GM12878 (cell line): Measurements from ENCODE around the gene MAP2K7. TPM values are rescaled to one million over a fixed set of nuclear protein-coding genes. Genes with fewer than 3 reads are reported as not detected.

ENCODE experiments used
- ATF7 ChIP-seq: fragments of 450-650 bp; IDR thresholded peaks from 2 replicates; pipeline ENCODE4 v1.6.1; 2016; ENCODE audit warnings: low read depth, mild to moderate bottlenecking
- BHLHE40 ChIP-seq, 2 experiments: fragments of 450-650 bp in 1 of 2; IDR thresholded peaks; 2 replicates each; pipeline ENCODE4 v1.6.1; 2011 to 2017; ENCODE audit warnings: low read depth in 2 of 2, borderline replicate concordance in 1 of 2, improper control_type of control experiment in 1 of 2, low read length in 1 of 2, mild to moderate bottlenecking in 1 of 2
- BMI1 ChIP-seq: fragments of 450-650 bp; IDR thresholded peaks from 2 replicates; pipeline ENCODE4 v1.6.1; 2016; ENCODE audit warnings: mild to moderate bottlenecking, moderate library complexity, borderline replicate concordance
- CHD1 ChIP-seq: IDR thresholded peaks from 2 replicates; pipeline ENCODE4 v1.6.1; 2012; ENCODE audit warnings: low read depth, low read length, improper control_type of control experiment
- CTCF ChIP-seq, 3 experiments: IDR thresholded peaks in 2 of 3; conservative IDR thresholded peaks in 1 of 3; 2 replicates each; pipeline ENCODE4 v1.5.1; 2011; ENCODE audit warnings: low read depth in 3 of 3, low read length in 3 of 3, mild to moderate bottlenecking in 3 of 3, control low read depth in 2 of 3, moderate library complexity in 2 of 3, inconsistent platforms in 1 of 3, mixed read lengths in 1 of 3; ENCODE audit not compliant: control insufficient read depth in 2 of 3, insufficient read depth in 1 of 3; ENCODE audit errors: extremely low read depth in 1 of 3
- EZH2 ChIP-seq: IDR thresholded peaks from 2 replicates; pipeline ENCODE4 v1.6.1; 2012; ENCODE audit warnings: low read depth, mild to moderate bottlenecking, control low read depth, inconsistent platforms, low read length, borderline replicate concordance; ENCODE audit not compliant: control insufficient read depth
- LARP7 ChIP-seq: fragments of 450-650 bp; IDR thresholded peaks from 2 replicates; pipeline ENCODE4 v1.6.1; 2017; ENCODE audit warnings: mild to moderate bottlenecking
- NKRF ChIP-seq: fragments of 450-650 bp; conservative IDR thresholded peaks from 2 replicates; pipeline ENCODE4 v1.6.1; 2017; ENCODE audit warnings: mild to moderate bottlenecking, moderate library complexity
- PML ChIP-seq: IDR thresholded peaks from 2 replicates; pipeline ENCODE4 v1.6.1; 2012; ENCODE audit warnings: low read length, inconsistent platforms
- POLR2A ChIP-seq: IDR thresholded peaks from 2 replicates; pipeline ENCODE4 v1.6.1; 2011; ENCODE audit warnings: low read depth, mild to moderate bottlenecking, low read length
- PRDM15 ChIP-seq: fragments of 450-650 bp; formaldehyde crosslinking; IDR thresholded peaks from 2 replicates; pipeline ENCODE4 v1.4.0; 2020; ENCODE audit warnings: mild to moderate bottlenecking, moderate library complexity
- RELB ChIP-seq: fragments of 450-650 bp; IDR thresholded peaks from 2 replicates; pipeline ENCODE4 v1.6.1; 2017; ENCODE audit warnings: low read depth, mild to moderate bottlenecking, moderate library complexity
- SMC3 ChIP-seq: IDR thresholded peaks from 2 replicates; pipeline ENCODE4 v1.6.1; 2011; ENCODE audit warnings: low read length, improper control_type of control experiment, borderline replicate concordance
- SP1 ChIP-seq: IDR thresholded peaks from one replicate; pipeline ENCODE4 v1.6.1; 2011; ENCODE audit warnings: low read depth, low read length
- STAT1 ChIP-seq: fragments of 450-650 bp; conservative IDR thresholded peaks from 2 replicates; pipeline ENCODE4 v1.6.1; 2014; ENCODE audit warnings: antibody characterized with exemption, mild to moderate bottlenecking
- STAT3 ChIP-seq: IDR thresholded peaks from 2 replicates; pipeline ENCODE4 v1.6.1; 2011; ENCODE audit warnings: low read depth, low read length, improper control_type of control experiment
- TAF1 ChIP-seq: IDR thresholded peaks from 2 replicates; pipeline ENCODE4 v1.6.1; 2011; ENCODE audit warnings: mild to moderate bottlenecking, low read depth, low read length, borderline replicate concordance
- ZBED1 ChIP-seq: IDR thresholded peaks from 2 replicates; pipeline ENCODE4 v1.6.1; 2016; ENCODE audit warnings: borderline replicate concordance
- ZNF217 ChIP-seq: fragments of 450-650 bp; IDR thresholded peaks from 2 replicates; pipeline ENCODE4 v1.6.1; 2017; ENCODE audit warnings: antibody characterized with exemption, mild to moderate bottlenecking
- polyA plus RNA-seq, 11 experiments: library from polyadenylated mRNA; depleted of rRNA in 4 of 11; unstranded in 6 of 11; stranded (reverse) in 5 of 11; fragments of >200 nt; fragmentation: Nextera tagmentation in 4 of 11; fragmentation: Illumina TruSeq in 1 of 11; extraction: Ambion mirVana in 4 of 11; extraction: Trizol in 1 of 11; gene quantifications; 1 replicate in 1 of 11; 2 replicates in 10 of 11; pipeline versions ENCODE4 v1.2.1 to v1.2.3, GENCODE V29; 2011 to 2016; ENCODE audit warnings: inconsistent platforms in 2 of 11, missing spikeins in 2 of 11, low read depth in 1 of 11
- total RNA-seq, 4 experiments: library from RNA; depleted of rRNA in 3 of 4; stranded (reverse); fragments of >200 nt in 3 of 4; fragmentation: Illumina TruSeq in 1 of 4; extraction: Trizol in 1 of 4; gene quantifications; 2 replicates each; pipeline versions ENCODE4 v1.2.1 to v1.2.3, GENCODE V29; 2013 to 2021

Gene MAP2K7
- total and polyA plus RNA-seq, 10 of the 15 experiments (the other 5 are each of a cell fraction or from before 2014, with no cell fraction given): 0.34 to 32.2 (median 6.7) TPM

- TF ChIP-seq CTCF (IDR thresholded peaks at IDR 0.05 in 2 of 3, conservative IDR thresholded peaks at IDR 0.05 in 1 of 3; ENCODE audit: control insufficient read depth in 2 of 3, extremely low read depth in 1 of 3, insufficient read depth in 1 of 3, low read depth in 3 of 3, low read length in 3 of 3) (no peak), SP1 (peak; percentile 70), CHD1 (no peak), BHLHE40 (IDR thresholded peaks at IDR 0.05; ENCODE audit: borderline replicate concordance in 1 of 2, low read depth in 2 of 2, low read length in 1 of 2) (peak in 1 of 2 experiments; percentile 57; a peak in 2 of 4 replicates), ATF7 (0 out of 2 replicates have a peak, but pooled peaks have one; percentile 6), NKRF (peak; percentile 88), RELB (peak; percentile 20; the same call in 1 of the 2 replicates), SMC3 (no peak), BMI1 (no peak), PRDM15 (CRISPR knock-in tag) (no peak), LARP7 (peak; percentile 79; the same call in 1 of the 2 replicates), POLR2A (peak; percentile 61; the same call in 1 of the 2 replicates), TAF1 (0 out of 2 replicates have a peak, but pooled peaks have one; percentile 10), EZH2 (no peak), STAT1 (0 out of 2 replicates have a peak, but pooled peaks have one; percentile 45), STAT3 (no peak), ZBED1 (no peak), ZNF217 (no peak), PML (no peak)
These were observed 16.2 kb downstream of the MAP2K7 start, which contains the start of gene SNAPC2 (continued) for GRCh38 chr19:7919610-7920518.
